K562 (cell line): ENCODE results near the gene ARHGEF6. TPM values are rescaled to one million over a fixed set of nuclear protein-coding genes. Genes with fewer than 3 reads are reported as not detected.

Experiments used
- ATAC-seq: fragments of 200-7000 bp; cut with Tn5 transposase; 3 replicates; pipeline ENCODE4 v1.9.1; 2020; ENCODE audit warnings: moderate library complexity
- BruUV-seq: library from RNA; stranded (reverse); fragments of 400-500 nt; replicated peaks from 2 replicates; lab custom pipeline; 2021; lab: Mats Ljungman, UMichigan
- CTCF ChIA-PET: fragments of 300-600 bp; formaldehyde crosslinking; extraction: SDS; loops from one replicate; lab custom pipeline; 2021; ENCODE audit warnings: low intra/inter-chr PET ratio; lab: Yijun Ruan, JAX
- POLR2A ChIA-PET: fragments of 300-600, 350-650 bp; sonication (Branson Sonifier 250); formaldehyde crosslinking; extraction: SDS; loops from one replicate; lab custom pipeline; 2021; ENCODE audit warnings: antibody characterized with exemption, inconsistent platforms; lab: Yijun Ruan, JAX
- DNase-seq, 4 experiments: peaks; one replicate each; pipeline versions ENCODE4 v3.0.0 to v3.0.0-alpha.2; 2011 to 2018; ENCODE audit warnings: low spot score in 3 of 4, mixed read lengths in 3 of 4; ENCODE audit errors: extremely low read depth in 1 of 4
- FAIRE-seq: peaks from 2 replicates; lab custom pipeline; 2011; peaks lifted over from hg19 to GRCh38; lab: Jason Lieb, UNC
- H2AFZ ChIP-seq: 2 replicates; pipeline ENCODE4 v1.6.0; 2011; ENCODE audit warnings: low read depth, low read length, control low read depth, inconsistent platforms
- H3K27ac ChIP-seq: fragments of 200-600 bp; 3 replicates; pipeline ENCODE4 v1.8.0; 2011; ENCODE audit warnings: low read depth, mild to moderate bottlenecking, control low read depth, inconsistent platforms, low read length, moderate library complexity, mixed read lengths; ENCODE audit errors: extremely low read depth
- H3K27me3 ChIP-seq, 2 experiments: fragments of 300-600 bp in 1 of 2; 2 replicates in 1 of 2; 3 replicates in 1 of 2; pipeline versions ENCODE4 v1.6.0 to v1.8.0; 2011; ENCODE audit warnings: inconsistent platforms in 2 of 2, low read length in 2 of 2, mild to moderate bottlenecking in 1 of 2, mixed read lengths in 1 of 2, moderate library complexity in 1 of 2; ENCODE audit not compliant: control insufficient read depth in 2 of 2, insufficient read depth in 2 of 2
- H3K36me3 ChIP-seq: fragments of 300-600 bp; 3 replicates; pipeline ENCODE4 v1.8.0; 2011; ENCODE audit warnings: mild to moderate bottlenecking, low read length, inconsistent platforms; ENCODE audit not compliant: control insufficient read depth, insufficient read depth
- H3K4me1 ChIP-seq, 2 experiments: fragments of 200-600 bp in 1 of 2; replicated peaks in 1 of 2; 2 replicates in 1 of 2; 3 replicates in 1 of 2; pipeline versions ENCODE4 v1.5.1 to v1.8.0; 2011; ENCODE audit warnings: inconsistent platforms in 2 of 2, low read length in 2 of 2, mild to moderate bottlenecking in 1 of 2, mixed read lengths in 1 of 2, moderate library complexity in 1 of 2; ENCODE audit not compliant: control insufficient read depth in 2 of 2, insufficient read depth in 2 of 2
- H3K4me2 ChIP-seq: 2 replicates; pipeline ENCODE4 v1.6.1; 2011; ENCODE audit warnings: low read length, control low read depth, inconsistent platforms, mixed read lengths; ENCODE audit not compliant: insufficient read depth
- H3K4me3 ChIP-seq: fragments of 200-600 bp; sonication (generic), shearing (Covaris generic); 2 replicates; pipeline ENCODE4 v1.5.1; 2016; ENCODE audit warnings: control low read depth, inconsistent platforms
- H3K79me2 ChIP-seq: fragments of 200-600 bp; 3 replicates; pipeline ENCODE4 v1.8.0; 2011; ENCODE audit warnings: low read length, inconsistent platforms; ENCODE audit not compliant: control insufficient read depth, insufficient read depth
- H3K9ac ChIP-seq, 2 experiments: 2 replicates each; pipeline versions ENCODE4 v1.6.0 to v1.6.1; 2011; ENCODE audit warnings: low read depth in 2 of 2, low read length in 2 of 2, control low read depth in 1 of 2, inconsistent platforms in 1 of 2, mild to moderate bottlenecking in 1 of 2, mixed read lengths in 1 of 2; ENCODE audit not compliant: insufficient read depth in 1 of 2
- H3K9me1 ChIP-seq: one replicate; pipeline ENCODE4 v1.6.0; 2011; ENCODE audit warnings: inconsistent platforms, mild to moderate bottlenecking, low read length, moderate library complexity; ENCODE audit not compliant: control insufficient read depth, insufficient read depth
- H3K9me3 ChIP-seq: replicated peaks from 2 replicates; pipeline ENCODE4 v1.5.1; 2011; ENCODE audit warnings: low read depth, low read length, inconsistent platforms; ENCODE audit not compliant: control insufficient read depth, insufficient read depth
- H4K20me1 ChIP-seq: replicated peaks from 2 replicates; pipeline ENCODE4 v1.6.1; 2011; ENCODE audit warnings: low read length, inconsistent platforms, mixed read lengths; ENCODE audit not compliant: control insufficient read depth, insufficient read depth
- BRD4 ChIP-seq: fragments of 200-600 bp; sonication (generic); IDR thresholded peaks from 2 replicates; pipeline ENCODE4 v1.6.1; 2017; ENCODE audit warnings: inconsistent platforms
- CCAR2 ChIP-seq: fragments of 200-400 bp; formaldehyde crosslinking; IDR thresholded peaks from 2 replicates; pipeline ENCODE4 v1.6.1; 2017; ENCODE audit warnings: mild to moderate bottlenecking, low read depth, low read length
- DPF2 ChIP-seq: fragments of 450-650 bp; IDR thresholded peaks from 2 replicates; pipeline ENCODE4 v1.6.1; 2016
- E2F8 ChIP-seq: fragments of 450-650 bp; IDR thresholded peaks from 2 replicates; pipeline ENCODE4 v1.7.1; 2018; ENCODE audit warnings: mild to moderate bottlenecking, low read depth; ENCODE audit not compliant: partially characterized antibody
- ELF4 ChIP-seq: fragments of 450-650 bp; formaldehyde crosslinking; IDR thresholded peaks from 2 replicates; pipeline ENCODE4 v1.4.0; 2022; ENCODE audit warnings: missing genetic modification characterization
- EP300 ChIP-seq: IDR thresholded peaks from 2 replicates; pipeline ENCODE4 v1.6.1; 2012; ENCODE audit warnings: low read length, improper control_type of control experiment
- EWSR1 ChIP-seq: fragments of 450-650 bp; IDR thresholded peaks from 2 replicates; pipeline ENCODE4 v1.6.1; 2018; ENCODE audit warnings: borderline replicate concordance, mild to moderate bottlenecking, low read depth, moderate library complexity; ENCODE audit not compliant: partially characterized antibody
- HDAC6 ChIP-seq: IDR thresholded peaks from 2 replicates; pipeline ENCODE4 v1.6.1; 2012; ENCODE audit warnings: low read depth, mild to moderate bottlenecking, control low read depth, inconsistent platforms, low read length, moderate library complexity
- HMGN3 ChIP-seq: IDR thresholded peaks from 2 replicates; pipeline ENCODE4 v1.6.1; 2011; ENCODE audit warnings: borderline replicate concordance, low read depth, mild to moderate bottlenecking, mixed read lengths, low read length; ENCODE audit not compliant: insufficient read length; ENCODE audit errors: extremely low read depth
- KLF13 ChIP-seq: fragments of 450-650 bp; IDR thresholded peaks from 2 replicates; pipeline ENCODE4 v1.6.1; 2016; ENCODE audit warnings: missing genetic modification characterization, low read depth, mild to moderate bottlenecking, missing compliant biosample characterization, moderate library complexity, borderline replicate concordance
- MCM2 ChIP-seq: fragments of 450-650 bp; IDR thresholded peaks from 2 replicates; pipeline ENCODE4 v1.6.1; 2017; ENCODE audit warnings: low read depth, mild to moderate bottlenecking
- MTF1 ChIP-seq: fragments of 250-450 bp; sonication (Bioruptor Pico); IDR thresholded peaks from 2 replicates; pipeline ENCODE4 v1.9.0; 2021; ENCODE audit warnings: moderate library complexity, mild to moderate bottlenecking, inconsistent platforms, borderline replicate concordance
- PRPF4 ChIP-seq: fragments of 200-400 bp; formaldehyde crosslinking; IDR thresholded peaks from one replicate; pipeline ENCODE4 v1.6.1; 2017; ENCODE audit warnings: low read length, low read depth, mild to moderate bottlenecking; ENCODE audit not compliant: insufficient read depth, poor library complexity, severe bottlenecking
- U2AF1 ChIP-seq: fragments of 200-400 bp; formaldehyde crosslinking; optimal IDR thresholded peaks from 2 replicates; pipeline ENCODE3; 2017; ENCODE audit warnings: mild to moderate bottlenecking, low read depth, low read length, moderate library complexity
- YY1 ChIP-seq, 3 experiments: IDR thresholded peaks; 2 replicates each; pipeline ENCODE4 v1.6.1; 2011; ENCODE audit warnings: low read length in 2 of 3, mild to moderate bottlenecking in 2 of 3, moderate library complexity in 2 of 3, borderline replicate concordance in 1 of 3, control low read depth in 1 of 3, low read depth in 1 of 3; ENCODE audit not compliant: insufficient read depth in 3 of 3, insufficient replicate concordance in 2 of 3, control insufficient read depth in 1 of 3, insufficient read length in 1 of 3; ENCODE audit errors: extremely low read depth in 1 of 3
- ZBTB8A ChIP-seq: fragments of 450-650 bp; IDR thresholded peaks from 2 replicates; pipeline ENCODE4 v1.6.1; 2018; ENCODE audit warnings: mild to moderate bottlenecking, moderate library complexity; ENCODE audit not compliant: partially characterized antibody
- ZNF507 ChIP-seq: conservative IDR thresholded peaks from 2 replicates; pipeline ENCODE4 v1.6.1; 2017; ENCODE audit warnings: missing genetic modification characterization, missing compliant biosample characterization
- in situ Hi-C: fragments of 300-500 bp; cut with MboI; formaldehyde crosslinking; loops from 4 replicates; pipeline ENCODE4 v1.15.0; 2018; ENCODE audit warnings: inconsistent platforms, mixed read lengths
- intact Hi-C: fragments of 100-400 bp; cut with micrococcal nuclease; formaldehyde crosslinking; loops from 2 replicates; pipeline ENCODE4 v1.14.2; 2022
- polyA plus RNA-seq, 8 experiments: library from polyadenylated mRNA; depleted of rRNA in 4 of 8; stranded (reverse) in 5 of 8; unstranded in 3 of 8; fragments of >200 nt; fragmentation: Nextera tagmentation in 2 of 8; fragmentation: Illumina TruSeq in 1 of 8; extraction: Ambion mirVana in 2 of 8; extraction: Trizol in 1 of 8; gene quantifications; 2 replicates each; pipeline versions ENCODE4 v1.2.1 to v1.2.3, GENCODE V29; 2011 to 2014; ENCODE audit warnings: inconsistent platforms in 1 of 8, missing spikeins in 1 of 8
- total RNA-seq, 7 experiments: library from RNA; depleted of rRNA in 6 of 7; stranded (reverse); fragments of >200 nt in 6 of 7; fragmentation: Illumina TruSeq in 2 of 7; extraction: Trizol in 2 of 7; gene quantifications; 2 replicates each; pipeline versions ENCODE4 v1.2.1 to v1.2.3, GENCODE V29; 2011 to 2021; ENCODE audit warnings: low replicate concordance in 1 of 7

The ARHGEF6 gene
- total and polyA plus RNA-seq, 9 of the 15 experiments (the other 6 are each of a cell fraction or from before 2014, with no cell fraction given) = 2.9 to 22.1 (median 13.3) TPM

- FAIRE-seq (no peak), DNase-seq (no peak), ATAC-seq (no peak)
- no peak overlapping the region for H3K4me2 ChIP-seq
- TF ChIP-seq PRPF4 (no peak), HMGN3 (no peak), EP300 (no peak), E2F8 (no peak), BRD4 (no peak), EWSR1 (no peak), ZNF507 (tag) (no peak), U2AF1 (no peak), YY1 (IDR thresholded peaks at IDR 0.05; ENCODE audit: borderline replicate concordance in 1 of 3, control insufficient read depth in 1 of 3, extremely low read depth in 1 of 3, insufficient read depth in 3 of 3, insufficient read length in 1 of 3, insufficient replicate concordance in 2 of 3, low read depth in 1 of 3, low read length in 2 of 3) (no peak), DPF2 (no peak), MTF1 (CRISPR knock-in tag) (no peak), ZBTB8A (no peak), CCAR2 (no peak), KLF13 (tag) (no peak), ELF4 (no peak), MCM2 (no peak), HDAC6 (no peak)
- H3K4me3 ChIP-seq = no peak overlapping the region
- intact Hi-C loops = loop anchor here (5.0 kb wide), 1 partner anchor 42 kb away; no protein-coding TSS in a partner anchor
- H2AFZ ChIP-seq = no peak overlapping the region
- no peaks in the 10 kb centered on the region for H3K27me3 ChIP-seq
- no peaks in the 10 kb centered on the region; the same call in 1 of the 2 replicates for H3K9me3 ChIP-seq
- no peaks in the 10 kb centered on the region; a peak in 1 of 5 replicates for H3K4me1 ChIP-seq
- no TSS peak for BruUV-seq
- CTCF ChIA-PET = no interaction called here
- no peaks in the 10 kb centered on the region for H3K9me1 ChIP-seq
- no peak overlapping the region for H3K9ac ChIP-seq
- H3K27ac ChIP-seq = no peak overlapping the region
- POLR2A ChIA-PET = no interaction called here
- H4K20me1 ChIP-seq = no peaks in the 10 kb centered on the region
- in situ Hi-C loops = no loop called here
- H3K79me2 ChIP-seq = no peaks in the 10 kb centered on the region
- no peaks in the 10 kb centered on the region for H3K36me3 ChIP-seq
These were observed 55.2 kb downstream of the ARHGEF6 start for GRCh38 chrX:136725441-136726104.
